OCI-LY3 (cell line): ENCODE measurements around the gene C11orf21.
A peak's percentile ranks its signal among the peaks of the same experiment; 100 is the strongest.

Source experiments
- H2AFZ ChIP-seq: fragments of 200-600, 300-600 bp; shearing (Covaris generic); 2 replicates; pipeline ENCODE4 v1.6.0; 2014; ENCODE audit warnings: antibody characterized with exemption, low read depth, low read length
- H3K27ac ChIP-seq: fragments of 200-600, 300-600 bp; sonication (generic); 2 replicates; pipeline ENCODE4 v1.5.1; 2014; ENCODE audit warnings: mild to moderate bottlenecking, low read length, moderate library complexity, mixed read lengths
- H3K27me3 ChIP-seq: fragments of 200-600, 300-600 bp; sonication (generic); 2 replicates; pipeline ENCODE4 v1.6.1; 2014; ENCODE audit warnings: low read depth, low read length, mixed read lengths
- H3K36me3 ChIP-seq: fragments of 200-600, 300-600 bp; sonication (generic); replicated peaks from 2 replicates; pipeline ENCODE3; 2014; ENCODE audit warnings: low read depth, low read length, mixed read lengths
- H3K4me1 ChIP-seq: fragments of 300-600, 200-600 bp; sonication (generic); 2 replicates; pipeline ENCODE4 v1.6.1; 2014; ENCODE audit warnings: low read length, mixed read lengths
- H3K4me2 ChIP-seq: fragments of 200-600, 300-600 bp; sonication (generic); 2 replicates; pipeline ENCODE4 v1.6.1; 2014; ENCODE audit warnings: low read length, mixed read lengths
- H3K4me3 ChIP-seq: fragments of 300-600, 200-600 bp; sonication (generic); 2 replicates; pipeline ENCODE4 v1.5.1; 2014; ENCODE audit warnings: antibody characterized with exemption, mild to moderate bottlenecking, low read length, moderate library complexity
- H3K79me2 ChIP-seq: fragments of 300-600, 200-600 bp; shearing (Covaris generic); 2 replicates; pipeline ENCODE4 v1.6.1; 2014; ENCODE audit warnings: mild to moderate bottlenecking, low read length, mixed read lengths
- H3K9ac ChIP-seq: fragments of 300-600, 200-600 bp; shearing (Covaris generic); 2 replicates; pipeline ENCODE4 v1.6.0; 2014; ENCODE audit warnings: mild to moderate bottlenecking, low read length, moderate library complexity
- H3K9me3 ChIP-seq: fragments of 200-600, 300-600 bp; shearing (Covaris generic); 2 replicates; pipeline ENCODE4 v1.6.1; 2014; ENCODE audit warnings: low read length, mixed read lengths; ENCODE audit not compliant: insufficient read depth
- H4K20me1 ChIP-seq: fragments of 200-600, 300-600 bp; sonication (generic); 2 replicates; pipeline ENCODE4 v1.6.1; 2016; ENCODE audit warnings: low read length, mixed read lengths; ENCODE audit not compliant: insufficient read depth
- CTCF ChIP-seq: fragments of 200-600, 300-600 bp; sonication (generic); IDR thresholded peaks from 2 replicates; pipeline ENCODE4 v1.5.1; 2014; ENCODE audit warnings: antibody characterized with exemption, low read length, low read depth
- EZH2phosphoT487 ChIP-seq: fragments of 200-600 bp; shearing (Covaris generic); IDR thresholded peaks from 2 replicates; pipeline ENCODE4 v1.6.1; 2018; ENCODE audit warnings: antibody characterized with exemption, mixed run types, low read depth

Gene C11orf21

GRCh38 chr11:2298795-2299761, 2.6 kb downstream of the C11orf21 start:
- 0 out of 2 replicates have a peak, but pooled peaks cover 5% of the 10 kb centered on the region for H3K27me3 ChIP-seq
- no peaks in the 10 kb centered on the region for H4K20me1 ChIP-seq
- TF ChIP-seq EZH2phosphoT487 (no peak), CTCF (peak; percentile 31)
- H3K4me2 ChIP-seq, result no peak overlapping the region
- no peaks in the 10 kb centered on the region for H3K9me3 ChIP-seq
- no peaks in the 10 kb centered on the region for H3K36me3 ChIP-seq
- no peak overlapping the region for H2AFZ ChIP-seq
- no peak overlapping the region for H3K27ac ChIP-seq
- no peak overlapping the region for H3K4me3 ChIP-seq
- H3K79me2 ChIP-seq, result no peaks in the 10 kb centered on the region
- no peak overlapping the region for H3K9ac ChIP-seq
- H3K4me1 ChIP-seq, result no peaks in the 10 kb centered on the region

GRCh38 chr11:2298131-2298794, 3.5 kb downstream of the C11orf21 start:
- Histone ChIP-seq H3K9me3 (no peaks in the 10 kb centered on the region), H4K20me1 (no peaks in the 10 kb centered on the region), H3K36me3 (no peaks in the 10 kb centered on the region), H3K4me2 (no peak overlapping the region), H3K9ac (no peak overlapping the region), H3K4me3 (no peak overlapping the region), H2AFZ (no peak overlapping the region), H3K4me1 (no peaks in the 10 kb centered on the region), H3K27me3 (0 out of 2 replicates have a peak, but pooled peaks cover 5% of the 10 kb centered on the region), H3K27ac (no peak overlapping the region), H3K79me2 (no peaks in the 10 kb centered on the region)
- TF ChIP-seq CTCF, result no peak

- Histone ChIP-seq H3K27ac (no peak overlapping the region), H3K4me3 (no peak overlapping the region), H3K4me2 (no peak overlapping the region), H3K36me3 (no peaks in the 10 kb centered on the region), H4K20me1 (no peaks in the 10 kb centered on the region), H3K9me3 (no peaks in the 10 kb centered on the region), H3K27me3 (0 out of 2 replicates have a peak, but pooled peaks cover 5% of the 10 kb centered on the region), H3K9ac (no peak overlapping the region), H2AFZ (no peak overlapping the region), H3K79me2 (no peaks in the 10 kb centered on the region), H3K4me1 (no peaks in the 10 kb centered on the region)
- TF ChIP-seq EZH2phosphoT487 (no peak), CTCF (no peak)
Measured at GRCh38 chr11:2297623-2298030, 4.1 kb downstream of the C11orf21 start.

- no peak overlapping the region for H2AFZ ChIP-seq
- TF ChIP-seq EZH2phosphoT487 (no peak), CTCF (no peak)
- no peaks in the 10 kb centered on the region for H3K36me3 ChIP-seq
- H3K4me3 ChIP-seq, result no peak overlapping the region
- H3K9me3 ChIP-seq, result no peaks in the 10 kb centered on the region
- H3K79me2 ChIP-seq, result no peaks in the 10 kb centered on the region
- no peak overlapping the region for H3K9ac ChIP-seq
- no peaks in the 10 kb centered on the region for H3K4me1 ChIP-seq
- no peaks in the 10 kb centered on the region for H4K20me1 ChIP-seq
- H3K27ac ChIP-seq, result no peak overlapping the region
- H3K27me3 ChIP-seq, result 0 out of 2 replicates have a peak, but pooled peaks cover 5% of the 10 kb centered on the region
- no peak overlapping the region for H3K4me2 ChIP-seq
Measured at GRCh38 chr11:2296913-2297622, 4.7 kb downstream of the C11orf21 start.
